Measurements from ENCODE around the gene TMEM245.

Gene TMEM245

GRCh38 chr9:109139851-109140250 lies 20.1 kb upstream of the TMEM245 start:
- H3K9me3 ChIP-seq (ENCODE audit: control insufficient read depth, insufficient read depth, low read length) = no peaks in the 10 kb centered on the region
- H3K4me3 ChIP-seq (ENCODE audit: low read length) = no peak overlapping the region
- no peaks in the 10 kb centered on the region for H3K4me1 ChIP-seq (ENCODE audit: control insufficient read depth, low read length)
- no peak overlapping the region for H3K27ac ChIP-seq (ENCODE audit: low read depth, low read length)
- H3F3A ChIP-seq (ENCODE audit: control insufficient read depth, insufficient read depth) = no peaks in the 10 kb centered on the region
- H3K27me3 ChIP-seq (ENCODE audit: control insufficient read depth, low read length) = peaks cover 7% of the 10 kb centered on the region; the same call in 1 of the 2 replicates
- H3K36me3 ChIP-seq (ENCODE audit: control insufficient read depth, low read length) = no peaks in the 10 kb centered on the region
- no peak overlapping the region for H3K4me2 ChIP-seq (ENCODE audit: low read length)
- no peaks in the 10 kb centered on the region for H4K20me1 ChIP-seq (ENCODE audit: control insufficient read depth, insufficient read depth, low read depth, low read length)
- TF ChIP-seq CTCF (IDR thresholded peaks at IDR 0.05; ENCODE audit: low read depth, low read length, poor library complexity, severe bottlenecking) (no peak), EZH2phosphoT487 (IDR thresholded peaks at IDR 0.05; ENCODE audit: borderline replicate concordance, low read length) (no peak)
- no peaks in the 10 kb centered on the region for H3K9me2 ChIP-seq (replicated peaks; ENCODE audit: control insufficient read depth, low read length)
- no peaks in the 10 kb centered on the region for H3K79me2 ChIP-seq (ENCODE audit: control insufficient read depth, low read length)

GRCh38 chr9:109138421-109138820 lies 18.7 kb upstream of the TMEM245 start:
- Histone ChIP-seq H3K27me3 (ENCODE audit: control insufficient read depth, low read length) (peaks cover 13% of the 10 kb centered on the region), H3F3A (ENCODE audit: control insufficient read depth, insufficient read depth) (no peaks in the 10 kb centered on the region), H3K4me2 (ENCODE audit: low read length) (no peak overlapping the region), H3K9me2 (replicated peaks; ENCODE audit: control insufficient read depth, low read length) (no peaks in the 10 kb centered on the region), H4K20me1 (ENCODE audit: control insufficient read depth, insufficient read depth, low read depth, low read length) (no peaks in the 10 kb centered on the region), H3K4me3 (ENCODE audit: low read length) (no peak overlapping the region), H3K9me3 (ENCODE audit: control insufficient read depth, insufficient read depth, low read length) (no peaks in the 10 kb centered on the region), H3K4me1 (ENCODE audit: control insufficient read depth, low read length) (no peaks in the 10 kb centered on the region), H3K27ac (ENCODE audit: low read depth, low read length) (no peak overlapping the region), H3K79me2 (ENCODE audit: control insufficient read depth, low read length) (no peaks in the 10 kb centered on the region), H3K36me3 (ENCODE audit: control insufficient read depth, low read length) (no peaks in the 10 kb centered on the region)
- TF ChIP-seq CTCF (IDR thresholded peaks at IDR 0.05; ENCODE audit: low read depth, low read length, poor library complexity, severe bottlenecking) = no peak
- no peak for TF ChIP-seq EZH2phosphoT487 (IDR thresholded peaks at IDR 0.05; ENCODE audit: borderline replicate concordance, low read length)

- no peaks in the 10 kb centered on the region for H3K36me3 ChIP-seq (ENCODE audit: control insufficient read depth, low read length)
- no peaks in the 10 kb centered on the region for H3K79me2 ChIP-seq (ENCODE audit: control insufficient read depth, low read length)
- no peaks in the 10 kb centered on the region for H4K20me1 ChIP-seq (ENCODE audit: control insufficient read depth, insufficient read depth, low read depth, low read length)
- no peak overlapping the region for H3K4me2 ChIP-seq (ENCODE audit: low read length)
- peaks cover 13% of the 10 kb centered on the region for H3K27me3 ChIP-seq (ENCODE audit: control insufficient read depth, low read length)
- no peaks in the 10 kb centered on the region for H3F3A ChIP-seq (ENCODE audit: control insufficient read depth, insufficient read depth)
- H3K4me3 ChIP-seq (ENCODE audit: low read length) = no peak overlapping the region
- H3K27ac ChIP-seq (ENCODE audit: low read depth, low read length) = no peak overlapping the region
- H3K4me1 ChIP-seq (ENCODE audit: control insufficient read depth, low read length) = no peaks in the 10 kb centered on the region
- no peaks in the 10 kb centered on the region for H3K9me2 ChIP-seq (replicated peaks; ENCODE audit: control insufficient read depth, low read length)
- H3K9me3 ChIP-seq (ENCODE audit: control insufficient read depth, insufficient read depth, low read length) = no peaks in the 10 kb centered on the region
- TF ChIP-seq CTCF (IDR thresholded peaks at IDR 0.05; ENCODE audit: low read depth, low read length, poor library complexity, severe bottlenecking) (no peak), EZH2phosphoT487 (IDR thresholded peaks at IDR 0.05; ENCODE audit: borderline replicate concordance, low read length) (no peak)
Measured at GRCh38 chr9:109134167-109134578, 14.4 kb upstream of the TMEM245 start.

- Histone ChIP-seq H3K27ac (ENCODE audit: low read depth, low read length) (no peak overlapping the region), H3K4me1 (ENCODE audit: control insufficient read depth, low read length) (no peaks in the 10 kb centered on the region), H3K36me3 (ENCODE audit: control insufficient read depth, low read length) (no peaks in the 10 kb centered on the region), H3K9me2 (replicated peaks; ENCODE audit: control insufficient read depth, low read length) (no peaks in the 10 kb centered on the region), H3K4me3 (ENCODE audit: low read length) (no peak overlapping the region), H3K79me2 (ENCODE audit: control insufficient read depth, low read length) (no peaks in the 10 kb centered on the region), H3K9me3 (ENCODE audit: control insufficient read depth, insufficient read depth, low read length) (no peaks in the 10 kb centered on the region), H3K4me2 (ENCODE audit: low read length) (no peak overlapping the region), H4K20me1 (ENCODE audit: control insufficient read depth, insufficient read depth, low read depth, low read length) (no peaks in the 10 kb centered on the region), H3K27me3 (ENCODE audit: control insufficient read depth, low read length) (peaks cover 13% of the 10 kb centered on the region), H3F3A (ENCODE audit: control insufficient read depth, insufficient read depth) (no peaks in the 10 kb centered on the region)
- TF ChIP-seq CTCF (IDR thresholded peaks at IDR 0.05; ENCODE audit: low read depth, low read length, poor library complexity, severe bottlenecking) (no peak), EZH2phosphoT487 (IDR thresholded peaks at IDR 0.05; ENCODE audit: borderline replicate concordance, low read length) (no peak)
Measured at GRCh38 chr9:109133533-109133932, 13.8 kb upstream of the TMEM245 start.

All from DOHH2 (cell line).